Astrocyte (in vitro differentiated cells and primary cell): ENCODE results near the gene AGPAT3. TPM values are rescaled to one million over a fixed set of nuclear protein-coding genes. Genes with fewer than 3 reads are reported as not detected.

Experiments
- DNase-seq: peaks from one replicate; pipeline ENCODE4 v3.0.0-alpha.2; 2010; ENCODE audit warnings: low read depth
- FAIRE-seq: peaks from 2 replicates; lab custom pipeline; 2011; peaks lifted over from hg19 to GRCh38; lab: Jason Lieb, UNC
- H2AFZ ChIP-seq: 2 replicates; pipeline ENCODE4 v1.6.0; 2012; ENCODE audit warnings: low read depth, low read length, inconsistent platforms
- H3K27ac ChIP-seq: 2 replicates; pipeline ENCODE4 v1.5.1; 2011; ENCODE audit warnings: low read depth, low read length, inconsistent platforms
- H3K27me3 ChIP-seq: 2 replicates; pipeline ENCODE4 v1.6.0; 2011; ENCODE audit warnings: low read length, inconsistent platforms; ENCODE audit not compliant: insufficient read depth
- H3K36me3 ChIP-seq: 2 replicates; pipeline ENCODE4 v1.5.1; 2011; ENCODE audit warnings: low read length, inconsistent platforms; ENCODE audit not compliant: insufficient read depth
- H3K4me1 ChIP-seq: 2 replicates; pipeline ENCODE4 v1.5.1; 2011; ENCODE audit warnings: low read length, inconsistent platforms; ENCODE audit not compliant: insufficient read depth
- H3K4me2 ChIP-seq: 2 replicates; pipeline ENCODE4 v1.6.0; 2012; ENCODE audit warnings: low read length, inconsistent platforms
- H3K4me3 ChIP-seq: 2 replicates; pipeline ENCODE4 v1.5.1; 2011; ENCODE audit warnings: low read depth, mild to moderate bottlenecking, low read length, inconsistent platforms; ENCODE audit not compliant: insufficient read depth
- H3K79me2 ChIP-seq: 2 replicates; pipeline ENCODE4 v1.6.0; 2012; ENCODE audit warnings: mild to moderate bottlenecking, low read length, inconsistent platforms; ENCODE audit not compliant: insufficient read depth
- H3K9ac ChIP-seq: 2 replicates; pipeline ENCODE4 v1.6.0; 2012; ENCODE audit warnings: mild to moderate bottlenecking, low read length, inconsistent platforms
- H3K9me3 ChIP-seq: 2 replicates; pipeline ENCODE4 v1.5.1; 2012; ENCODE audit warnings: low read depth, mild to moderate bottlenecking, low read length, inconsistent platforms; ENCODE audit not compliant: insufficient read depth
- H4K20me1 ChIP-seq: 2 replicates; pipeline ENCODE4 v1.6.0; 2012; ENCODE audit warnings: low read length, inconsistent platforms; ENCODE audit not compliant: insufficient read depth
- H3K27ac Mint-ChIP-seq: one replicate; pipeline ENCODE4 v1.8.0; 2021; ENCODE audit warnings: mild to moderate bottlenecking, mixed read lengths; ENCODE audit not compliant: unreplicated experiment
- H3K27me3 Mint-ChIP-seq: one replicate; pipeline ENCODE4 v1.8.0; 2021; ENCODE audit warnings: low read depth, mixed read lengths; ENCODE audit not compliant: unreplicated experiment
- H3K36me3 Mint-ChIP-seq: one replicate; pipeline ENCODE4 v1.8.0; 2021; ENCODE audit warnings: low read depth, mixed read lengths; ENCODE audit not compliant: unreplicated experiment
- H3K4me1 Mint-ChIP-seq: one replicate; pipeline ENCODE4 v1.8.0; 2021; ENCODE audit warnings: low read depth, mixed read lengths; ENCODE audit not compliant: unreplicated experiment
- H3K4me3 Mint-ChIP-seq: one replicate; pipeline ENCODE4 v1.8.0; 2021; ENCODE audit warnings: mild to moderate bottlenecking, moderate library complexity, mixed read lengths; ENCODE audit not compliant: unreplicated experiment
- H3K9me3 Mint-ChIP-seq: one replicate; pipeline ENCODE4 v1.8.0; 2021; ENCODE audit warnings: mild to moderate bottlenecking, mixed read lengths; ENCODE audit not compliant: unreplicated experiment
- EZH2 ChIP-seq: IDR thresholded peaks from 2 replicates; pipeline ENCODE4 v1.6.1; 2012; ENCODE audit warnings: mild to moderate bottlenecking, low read length, inconsistent platforms; ENCODE audit not compliant: insufficient read depth
- total RNA-seq: library from RNA; stranded (reverse); gene quantifications from 2 replicates; pipeline ENCODE4 v1.2.1, GENCODE V29; 2021
- TF ChIP-seq, protein P1 (sequence below): IDR thresholded peaks from 2 replicates; pipeline ENCODE4 v1.5.1; 2011; ENCODE audit warnings: low read depth, mild to moderate bottlenecking, inconsistent platforms, low read length, moderate library complexity; ENCODE audit not compliant: insufficient read depth

The AGPAT3 gene
- total RNA-seq, 1 donor from 2014 or later, result 34.7 TPM

DNA sequence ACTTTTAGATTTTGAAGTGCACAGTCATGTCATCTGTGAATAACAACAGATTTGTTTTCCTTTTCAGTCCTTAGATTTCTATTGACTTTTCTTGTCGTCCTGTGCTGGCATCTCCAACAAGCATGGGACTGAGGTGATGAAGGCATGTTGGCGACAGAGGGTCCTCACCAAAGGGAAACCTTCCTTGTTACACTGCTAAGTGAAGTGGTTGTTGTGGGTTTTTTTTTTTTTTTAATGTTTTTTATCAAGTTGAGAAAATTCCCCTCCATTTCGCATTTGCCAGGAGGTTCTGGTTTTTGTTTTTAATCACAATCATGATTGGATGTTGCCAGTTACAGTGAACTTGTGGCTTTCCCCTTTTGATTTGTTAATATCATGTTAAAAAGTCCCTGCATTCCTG is 24.0 kb downstream of the AGPAT3 start:
- TF ChIP-seq EZH2, result no peak
- TF ChIP-seq, protein P1, sequence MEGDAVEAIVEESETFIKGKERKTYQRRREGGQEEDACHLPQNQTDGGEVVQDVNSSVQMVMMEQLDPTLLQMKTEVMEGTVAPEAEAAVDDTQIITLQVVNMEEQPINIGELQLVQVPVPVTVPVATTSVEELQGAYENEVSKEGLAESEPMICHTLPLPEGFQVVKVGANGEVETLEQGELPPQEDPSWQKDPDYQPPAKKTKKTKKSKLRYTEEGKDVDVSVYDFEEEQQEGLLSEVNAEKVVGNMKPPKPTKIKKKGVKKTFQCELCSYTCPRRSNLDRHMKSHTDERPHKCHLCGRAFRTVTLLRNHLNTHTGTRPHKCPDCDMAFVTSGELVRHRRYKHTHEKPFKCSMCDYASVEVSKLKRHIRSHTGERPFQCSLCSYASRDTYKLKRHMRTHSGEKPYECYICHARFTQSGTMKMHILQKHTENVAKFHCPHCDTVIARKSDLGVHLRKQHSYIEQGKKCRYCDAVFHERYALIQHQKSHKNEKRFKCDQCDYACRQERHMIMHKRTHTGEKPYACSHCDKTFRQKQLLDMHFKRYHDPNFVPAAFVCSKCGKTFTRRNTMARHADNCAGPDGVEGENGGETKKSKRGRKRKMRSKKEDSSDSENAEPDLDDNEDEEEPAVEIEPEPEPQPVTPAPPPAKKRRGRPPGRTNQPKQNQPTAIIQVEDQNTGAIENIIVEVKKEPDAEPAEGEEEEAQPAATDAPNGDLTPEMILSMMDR, result no peak
- no peak overlapping the region for H3K27ac ChIP-seq
- Mint-ChIP-seq H3K36me3 (peaks cover 18% of the 10 kb centered on the region), H3K9me3 (peaks cover 11% of the 10 kb centered on the region), H3K4me3 (no peak overlapping the region), H3K4me1 (peaks cover 3% of the 10 kb centered on the region), H3K27ac (no peak overlapping the region), H3K27me3 (no peaks in the 10 kb centered on the region)
- no peak overlapping the region for H2AFZ ChIP-seq
- H3K9me3 ChIP-seq, result no peaks in the 10 kb centered on the region
- H3K4me2 ChIP-seq, result no peak overlapping the region
- no peak for FAIRE-seq
- H3K9ac ChIP-seq, result no peak overlapping the region
- peaks cover 31% of the 10 kb centered on the region for H3K79me2 ChIP-seq
- H3K27me3 ChIP-seq, result no peaks in the 10 kb centered on the region
- no peaks in the 10 kb centered on the region for H3K36me3 ChIP-seq
- no peak overlapping the region for H3K4me3 ChIP-seq
- H4K20me1 ChIP-seq, result peaks cover 50% of the 10 kb centered on the region
- DNase-seq, result no peak
- H3K4me1 ChIP-seq, result peaks cover 4% of the 10 kb centered on the region

- peaks cover 11% of the 10 kb centered on the region for H3K9me3 Mint-ChIP-seq
- no peak overlapping the region for H3K4me2 ChIP-seq
- peaks cover 18% of the 10 kb centered on the region for H3K36me3 Mint-ChIP-seq
Measured at GRCh38 chr21:43890042-43890441, 25.0 kb downstream of the AGPAT3 start.

DNA sequence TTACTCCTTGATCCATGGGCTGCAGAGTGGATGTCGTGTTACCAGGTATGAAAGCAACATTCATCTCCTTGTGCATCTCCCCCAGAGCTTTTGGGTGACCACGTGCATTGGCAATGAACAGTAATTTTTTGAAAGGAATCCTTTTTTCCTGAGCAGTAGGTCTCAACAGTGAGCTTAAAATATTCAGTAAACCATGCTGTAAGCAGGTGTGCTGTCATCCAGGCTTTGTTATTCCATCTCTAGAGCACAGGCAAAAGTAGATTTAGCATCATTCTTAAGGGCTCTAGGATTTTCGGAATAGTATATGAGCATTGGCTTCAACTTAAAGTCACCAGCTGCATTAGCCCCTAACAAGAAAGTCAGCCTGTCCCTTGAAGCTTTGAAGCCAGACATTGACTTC is 27.3 kb downstream of the AGPAT3 start:
- H2AFZ ChIP-seq, result no peak overlapping the region
- no peaks in the 10 kb centered on the region for H3K36me3 ChIP-seq
- Mint-ChIP-seq H3K27ac (no peak overlapping the region), H3K36me3 (peaks cover 18% of the 10 kb centered on the region), H3K4me1 (no peaks in the 10 kb centered on the region), H3K9me3 (peaks cover 11% of the 10 kb centered on the region), H3K4me3 (no peak overlapping the region), H3K27me3 (no peaks in the 10 kb centered on the region)
- no peak overlapping the region for H3K4me2 ChIP-seq
- no peaks in the 10 kb centered on the region for H3K27me3 ChIP-seq
- no peak for FAIRE-seq
- peaks cover 6% of the 10 kb centered on the region for H3K79me2 ChIP-seq
- TF ChIP-seq, protein P1, result no peak
- no peak for TF ChIP-seq EZH2
- no peaks in the 10 kb centered on the region for H3K9me3 ChIP-seq
- H4K20me1 ChIP-seq, result peaks cover 27% of the 10 kb centered on the region
- no peak overlapping the region for H3K4me3 ChIP-seq
- no peak overlapping the region for H3K27ac ChIP-seq
- DNase-seq, result no peak
- H3K4me1 ChIP-seq, result no peaks in the 10 kb centered on the region
- H3K9ac ChIP-seq, result no peak overlapping the region

More at GRCh38 chr21:43890042-43890441, 25.0 kb downstream of the AGPAT3 start:
- H3K4me1 ChIP-seq, result no peaks in the 10 kb centered on the region
- H3K9ac ChIP-seq, result no peak overlapping the region
- H4K20me1 ChIP-seq, result peaks cover 40% of the 10 kb centered on the region
- no peaks in the 10 kb centered on the region for H3K27me3 Mint-ChIP-seq
- H3K27me3 ChIP-seq, result no peaks in the 10 kb centered on the region
- no peak overlapping the region for H3K4me3 Mint-ChIP-seq
- H3K36me3 ChIP-seq, result no peaks in the 10 kb centered on the region
- TF ChIP-seq, protein P1, result no peak
- no peak for TF ChIP-seq EZH2
- H3K9me3 ChIP-seq, result no peaks in the 10 kb centered on the region
- no peak overlapping the region for H3K27ac ChIP-seq
- H3K4me1 Mint-ChIP-seq, result no peaks in the 10 kb centered on the region
- peaks cover 21% of the 10 kb centered on the region for H3K79me2 ChIP-seq
- FAIRE-seq (no peak), DNase-seq (no peak)
- no peak overlapping the region for H3K4me3 ChIP-seq
- H3K27ac Mint-ChIP-seq, result no peak overlapping the region
- H2AFZ ChIP-seq, result no peak overlapping the region
